Suprapubic skin (tissue), 3 donors: ENCODE data around the gene METTL16.

ENCODE experiments used
- CTCF ChIP-seq, 2 donors: fragments of 200-600 bp in 1 of 2; fragments of 450-650 bp in 1 of 2; sonication (generic) in 1 of 2; IDR thresholded peaks; one replicate each; pipeline ENCODE4 v1.5.1; 2016 to 2019; ENCODE audit warnings: antibody characterized with exemption in 2 of 2, mild to moderate bottlenecking in 1 of 2, moderate library complexity in 1 of 2
- POLR2AphosphoS5 ChIP-seq, 3 donors: sonication (generic); formaldehyde crosslinking; IDR thresholded peaks; one replicate each; pipeline ENCODE4 v1.6.1; 2017; ENCODE audit warnings: antibody characterized with exemption in 3 of 3

GRCh38 chr17:2380226-2380922 is 131.3 kb downstream of the METTL16 start:
- no peak for TF ChIP-seq CTCF (IDR thresholded peaks at IDR 0.05)
- no peak for TF ChIP-seq POLR2AphosphoS5 (IDR thresholded peaks at IDR 0.05)
